ENCODE results near the gene DNAAF1.

The DNAAF1 gene

DNA sequence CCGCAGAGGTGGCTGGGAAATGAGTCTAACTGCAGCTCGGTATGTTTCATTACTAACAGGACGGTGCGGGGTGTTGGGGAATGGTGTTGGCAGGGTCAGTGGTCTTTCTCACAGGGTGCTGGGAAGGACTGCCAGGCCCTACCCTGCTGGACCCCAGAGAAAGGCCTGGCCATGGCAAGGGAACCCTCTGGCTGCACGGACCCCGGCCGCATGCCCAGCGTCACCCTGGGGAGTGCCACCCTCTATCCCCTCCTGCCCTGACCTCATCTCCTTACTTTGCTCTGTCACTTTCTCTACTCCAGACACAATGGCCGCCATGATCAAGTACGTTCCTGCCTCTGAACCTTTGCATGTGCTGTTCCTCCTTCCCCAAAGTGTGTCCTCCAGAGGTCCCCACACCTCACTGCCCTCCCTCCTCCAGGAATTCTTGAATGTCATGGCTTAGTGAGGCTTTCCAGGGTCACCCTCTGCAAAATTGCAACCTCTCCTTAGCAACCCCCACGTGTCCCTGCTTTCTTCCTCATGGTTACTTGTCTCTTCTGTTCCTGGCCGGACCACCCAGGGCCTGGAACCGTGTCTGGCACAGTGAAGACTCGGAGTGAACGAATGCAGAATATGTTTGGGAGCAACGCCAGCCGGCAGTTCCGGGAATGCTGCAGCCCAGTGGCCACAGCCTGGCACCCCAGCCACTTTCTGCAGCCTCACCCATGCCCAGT lies 61.0 kb downstream of the DNAAF1 start:
- POLR2A ChIA-PET = no interaction called here

DNA sequence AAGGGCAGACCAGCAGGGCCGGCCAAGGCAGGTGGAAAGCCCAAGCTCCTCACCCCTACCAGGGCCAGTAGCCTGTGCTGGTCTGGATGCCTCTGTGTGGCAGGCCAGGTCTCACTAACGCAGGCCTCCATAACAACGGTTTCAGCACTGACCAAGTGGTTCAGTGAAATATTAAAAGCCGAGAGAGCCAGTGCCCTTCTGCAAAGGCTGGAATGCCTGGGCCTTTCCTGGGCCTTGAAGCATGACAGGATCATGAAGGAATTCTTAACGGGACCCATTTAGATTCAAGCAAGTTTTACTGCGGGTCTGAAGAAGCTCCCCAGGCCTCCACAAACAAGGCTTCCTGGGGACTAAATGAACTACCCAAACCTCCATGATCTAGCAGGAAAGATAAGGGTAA lies 62.1 kb downstream of the DNAAF1 start:
- no peak overlapping the region for H3K4me3 ChIP-seq (ENCODE audit: low read depth, low read length)
- ChIA-PET POLR2A (no interaction called here), CTCF (interaction anchor here (0.7 to 1.1 kb wide), 2 partner anchors 123 to 277 kb away, joined by 3 to 5 read pairs; no protein-coding TSS in a partner anchor)
- no peaks in the 10 kb centered on the region for H3K4me1 ChIP-seq (ENCODE audit: control insufficient read depth, insufficient read depth, low read length)
- H3K9me3 ChIP-seq (ENCODE audit: control insufficient read depth, insufficient read depth, low read depth, low read length) = no peaks in the 10 kb centered on the region
- H3K36me3 ChIP-seq (ENCODE audit: control insufficient read depth in 2 of 2, insufficient read depth in 1 of 2, low read length in 2 of 2) = no peaks in the 10 kb centered on the region
- TF ChIP-seq ZNF677 (tag by site-specific recombination; IDR thresholded peaks at IDR 0.05) (0 out of 2 replicates have a peak, but pooled peaks have one; percentile 12), ZNF302 (tag by site-specific recombination; IDR thresholded peaks at IDR 0.05; ENCODE audit: low read depth) (no peak)
- H3K27ac ChIP-seq (ENCODE audit: extremely low read depth, low read depth, low read length) = no peak overlapping the region

More for the DNA sequence above, 61.0 kb downstream of the DNAAF1 start:
- CTCF ChIA-PET = no interaction called here
- Histone ChIP-seq H3K4me3 (ENCODE audit: low read depth, low read length) (no peak overlapping the region), H3K9me3 (ENCODE audit: control insufficient read depth, insufficient read depth, low read depth, low read length) (no peaks in the 10 kb centered on the region), H3K27ac (ENCODE audit: extremely low read depth, low read depth, low read length) (no peak overlapping the region), H3K4me1 (ENCODE audit: control insufficient read depth, insufficient read depth, low read length) (no peaks in the 10 kb centered on the region), H3K36me3 (ENCODE audit: control insufficient read depth in 2 of 2, insufficient read depth in 1 of 2, low read length in 2 of 2) (no peaks in the 10 kb centered on the region)
- no peak for TF ChIP-seq ZNF529 (tag by site-specific recombination; IDR thresholded peaks at IDR 0.05; ENCODE audit: insufficient replicate concordance)
- no peak for TF ChIP-seq ZBTB7A (tag by site-specific recombination; IDR thresholded peaks at IDR 0.05; ENCODE audit: low read depth)
- no peak for TF ChIP-seq ZNF202 (tag by site-specific recombination; IDR thresholded peaks at IDR 0.05; ENCODE audit: borderline replicate concordance)
- no peak for TF ChIP-seq ZNF37A (tag by site-specific recombination; IDR thresholded peaks at IDR 0.05)
- no peak for TF ChIP-seq ZNF600 (tag by site-specific recombination; IDR thresholded peaks at IDR 0.05)
- TF ChIP-seq REPIN1 (tag by site-specific recombination; IDR thresholded peaks at IDR 0.05; ENCODE audit: low read depth) = no peak
- TF ChIP-seq, protein P1, sequence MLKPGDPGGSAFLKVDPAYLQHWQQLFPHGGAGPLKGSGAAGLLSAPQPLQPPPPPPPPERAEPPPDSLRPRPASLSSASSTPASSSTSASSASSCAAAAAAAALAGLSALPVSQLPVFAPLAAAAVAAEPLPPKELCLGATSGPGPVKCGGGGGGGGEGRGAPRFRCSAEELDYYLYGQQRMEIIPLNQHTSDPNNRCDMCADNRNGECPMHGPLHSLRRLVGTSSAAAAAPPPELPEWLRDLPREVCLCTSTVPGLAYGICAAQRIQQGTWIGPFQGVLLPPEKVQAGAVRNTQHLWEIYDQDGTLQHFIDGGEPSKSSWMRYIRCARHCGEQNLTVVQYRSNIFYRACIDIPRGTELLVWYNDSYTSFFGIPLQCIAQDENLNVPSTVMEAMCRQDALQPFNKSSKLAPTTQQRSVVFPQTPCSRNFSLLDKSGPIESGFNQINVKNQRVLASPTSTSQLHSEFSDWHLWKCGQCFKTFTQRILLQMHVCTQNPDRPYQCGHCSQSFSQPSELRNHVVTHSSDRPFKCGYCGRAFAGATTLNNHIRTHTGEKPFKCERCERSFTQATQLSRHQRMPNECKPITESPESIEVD (tag by site-specific recombination; IDR thresholded peaks at IDR 0.05) = no peak
- no peak for TF ChIP-seq ZNF76 (tag by site-specific recombination; IDR thresholded peaks at IDR 0.05; ENCODE audit: borderline replicate concordance, low read depth)
- no peak for TF ChIP-seq ZNF585B (tag by site-specific recombination; IDR thresholded peaks at IDR 0.05)
- no peak for TF ChIP-seq ZNF549 (tag by site-specific recombination; IDR thresholded peaks at IDR 0.05)
- TF ChIP-seq ZNF404 (tag by site-specific recombination; IDR thresholded peaks at IDR 0.05) = no peak
- no peak for TF ChIP-seq ZSCAN30 (tag by site-specific recombination; IDR thresholded peaks at IDR 0.05)
- TF ChIP-seq ZIC2 (tag by site-specific recombination; IDR thresholded peaks at IDR 0.05) = no peak
- TF ChIP-seq SALL2 (tag by site-specific recombination; IDR thresholded peaks at IDR 0.05; ENCODE audit: borderline replicate concordance) = no peak

DNA sequence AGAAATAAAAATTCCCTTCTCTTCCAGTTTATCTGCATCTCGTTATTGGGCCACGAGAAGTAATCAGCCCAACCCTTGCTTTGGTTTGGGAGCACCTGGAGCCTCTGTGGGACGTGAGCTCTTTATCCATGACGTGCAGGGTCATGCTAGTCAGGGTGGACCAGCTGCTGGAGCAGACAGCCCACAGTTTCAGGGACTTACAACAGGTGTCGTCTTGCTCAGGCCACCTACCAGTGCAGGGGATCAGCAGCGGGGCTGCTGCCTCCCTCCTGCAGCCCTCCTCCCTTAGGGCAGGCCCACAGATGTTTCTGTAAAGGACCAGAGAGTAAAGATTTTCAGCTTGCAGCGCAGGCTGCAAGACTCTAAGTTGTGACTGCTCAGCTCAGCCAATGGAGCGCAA lies 62.8 kb downstream of the DNAAF1 start:
- ChIA-PET POLR2A (no interaction called here), CTCF (interaction anchor here (0.7 to 1.1 kb wide), 2 partner anchors 124 to 277 kb away, joined by 3 to 5 read pairs; no protein-coding TSS in a partner anchor)
- no peaks in the 10 kb centered on the region for H3K36me3 ChIP-seq (ENCODE audit: control insufficient read depth in 2 of 2, insufficient read depth in 1 of 2, low read length in 2 of 2)
- no peak overlapping the region for H3K27ac ChIP-seq (ENCODE audit: extremely low read depth, low read depth, low read length)
- no peaks in the 10 kb centered on the region for H3K4me1 ChIP-seq (ENCODE audit: control insufficient read depth, insufficient read depth, low read length)
- no peak overlapping the region for H3K4me3 ChIP-seq (ENCODE audit: low read depth, low read length)
- TF ChIP-seq SCRT2 (tag by site-specific recombination; IDR thresholded peaks at IDR 0.05) (0 out of 2 replicates have a peak, but pooled peaks have one; percentile 10), OVOL3 (tag by site-specific recombination; IDR thresholded peaks at IDR 0.05) (no peak)
- H3K9me3 ChIP-seq (ENCODE audit: control insufficient read depth, insufficient read depth, low read depth, low read length) = no peaks in the 10 kb centered on the region
